Smooth muscle cell (in vitro differentiated cells): ENCODE data around the gene GPR42. TPM values are rescaled to one million over a fixed set of nuclear protein-coding genes. Genes with fewer than 3 reads are reported as not detected.

Experiments used
- DNase-seq: peaks from one replicate; lab custom pipeline; 2025; ENCODE audit not compliant: unreplicated experiment; lab: John Stamatoyannopoulos, UW
- H2AFZ ChIP-seq: fragments of 200-600 bp; sonication (generic); 2 replicates; pipeline ENCODE4 v1.6.0; 2016; ENCODE audit warnings: antibody characterized with exemption, low read depth, mild to moderate bottlenecking
- H3F3A ChIP-seq: fragments of 200-600 bp; sonication (generic); 2 replicates; pipeline ENCODE4 v1.6.0; 2017; ENCODE audit warnings: antibody characterized with exemption, low read depth
- H3K27ac ChIP-seq: fragments of 200-600 bp; sonication (generic); 2 replicates; pipeline ENCODE4 v1.5.1; 2016; ENCODE audit warnings: low read depth, mild to moderate bottlenecking
- H3K27me3 ChIP-seq: fragments of 200-600 bp; sonication (generic); 2 replicates; pipeline ENCODE4 v1.6.1; 2016; ENCODE audit warnings: low read depth, mild to moderate bottlenecking
- H3K36me3 ChIP-seq: fragments of 200-600 bp; sonication (generic); 2 replicates; pipeline ENCODE4 v1.5.1; 2016; ENCODE audit warnings: low read depth
- H3K4me1 ChIP-seq: fragments of 200-600 bp; sonication (generic); 2 replicates; pipeline ENCODE4 v1.5.1; 2016; ENCODE audit warnings: low read depth
- H3K4me2 ChIP-seq: fragments of 200-600 bp; sonication (generic); 2 replicates; pipeline ENCODE4 v1.6.0; 2016; ENCODE audit warnings: mild to moderate bottlenecking
- H3K4me3 ChIP-seq: fragments of 200-600 bp; sonication (generic); 2 replicates; pipeline ENCODE4 v1.5.1; 2016; ENCODE audit warnings: mild to moderate bottlenecking
- H3K79me2 ChIP-seq: fragments of 200-600 bp; sonication (generic); 2 replicates; pipeline ENCODE4 v1.6.0; 2016; ENCODE audit warnings: low read depth, mild to moderate bottlenecking
- H3K9ac ChIP-seq: fragments of 200-600 bp; sonication (generic); 2 replicates; pipeline ENCODE4 v1.6.0; 2016; ENCODE audit warnings: low read depth
- H3K9me3 ChIP-seq: fragments of 200-600 bp; sonication (generic); replicated peaks from 2 replicates; pipeline ENCODE4 v1.5.1; 2016; ENCODE audit warnings: low read depth
- H4K20me1 ChIP-seq: fragments of 200-600 bp; sonication (generic); 2 replicates; pipeline ENCODE4 v1.6.0; 2016; ENCODE audit warnings: low read depth
- WGBS: methylation state at CpG from one replicate; pipeline ENCODE4 v1.1.7; 2016; ENCODE audit warnings: low lambda C conversion rate; 5-methylcytosine and 5-hydroxymethylcytosine counted together
- polyA plus RNA-seq: library from polyadenylated mRNA; unstranded; fragments of >200 nt; fragmentation: Nextera tagmentation; extraction: Ambion mirVana; gene quantifications from 2 replicates; pipeline ENCODE4 v1.2.1, GENCODE V29; 2016
- total RNA-seq: library from RNA; depleted of rRNA; stranded (reverse); fragments of >200 nt; gene quantifications from 2 replicates; pipeline ENCODE4 v1.2.3, GENCODE V29; 2014
- TF ChIP-seq, protein P1 (sequence below): fragments of 200-600 bp; sonication (generic); IDR thresholded peaks from 2 replicates; pipeline ENCODE4 v1.5.1; 2017; ENCODE audit warnings: borderline replicate concordance, mild to moderate bottlenecking, antibody characterized with exemption; ENCODE audit not compliant: insufficient read depth, poor library complexity, severe bottlenecking

Gene GPR42
- total and polyA plus RNA-seq, 2 experiments from 2014 or later: not detected

DNA sequence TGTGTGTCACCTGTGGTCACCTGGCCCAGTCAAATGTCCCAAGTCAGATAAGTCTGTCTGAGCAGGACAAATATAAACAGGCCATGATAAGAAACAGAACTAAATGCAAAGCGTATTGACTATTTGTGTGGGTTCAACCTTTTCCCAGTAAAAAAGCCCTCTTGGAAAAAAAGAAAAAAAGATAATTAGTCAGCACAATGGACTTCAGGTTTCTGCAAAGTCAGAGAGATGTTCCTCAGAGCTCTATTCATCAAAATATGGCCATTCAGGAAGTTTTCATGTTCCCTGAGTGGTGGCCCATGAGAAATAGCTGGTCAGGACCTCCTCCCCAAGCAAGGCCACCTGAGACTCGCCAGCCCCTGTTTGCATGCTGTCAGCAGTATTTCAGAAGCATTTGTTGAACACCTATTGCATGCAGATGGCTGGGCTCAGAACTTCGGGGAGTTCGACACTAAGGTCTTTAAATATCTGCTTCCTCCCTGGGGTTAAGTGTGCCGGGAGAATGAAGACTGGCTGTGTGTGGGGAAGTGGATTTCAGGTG lies 9.9 kb upstream of the GPR42 start:
- TF ChIP-seq, protein P1, sequence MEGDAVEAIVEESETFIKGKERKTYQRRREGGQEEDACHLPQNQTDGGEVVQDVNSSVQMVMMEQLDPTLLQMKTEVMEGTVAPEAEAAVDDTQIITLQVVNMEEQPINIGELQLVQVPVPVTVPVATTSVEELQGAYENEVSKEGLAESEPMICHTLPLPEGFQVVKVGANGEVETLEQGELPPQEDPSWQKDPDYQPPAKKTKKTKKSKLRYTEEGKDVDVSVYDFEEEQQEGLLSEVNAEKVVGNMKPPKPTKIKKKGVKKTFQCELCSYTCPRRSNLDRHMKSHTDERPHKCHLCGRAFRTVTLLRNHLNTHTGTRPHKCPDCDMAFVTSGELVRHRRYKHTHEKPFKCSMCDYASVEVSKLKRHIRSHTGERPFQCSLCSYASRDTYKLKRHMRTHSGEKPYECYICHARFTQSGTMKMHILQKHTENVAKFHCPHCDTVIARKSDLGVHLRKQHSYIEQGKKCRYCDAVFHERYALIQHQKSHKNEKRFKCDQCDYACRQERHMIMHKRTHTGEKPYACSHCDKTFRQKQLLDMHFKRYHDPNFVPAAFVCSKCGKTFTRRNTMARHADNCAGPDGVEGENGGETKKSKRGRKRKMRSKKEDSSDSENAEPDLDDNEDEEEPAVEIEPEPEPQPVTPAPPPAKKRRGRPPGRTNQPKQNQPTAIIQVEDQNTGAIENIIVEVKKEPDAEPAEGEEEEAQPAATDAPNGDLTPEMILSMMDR: no peak
- Histone ChIP-seq H3K27me3 (no peaks in the 10 kb centered on the region), H3K79me2 (no peaks in the 10 kb centered on the region), H3K4me3 (no peak overlapping the region), H3K9ac (no peak overlapping the region), H4K20me1 (no peaks in the 10 kb centered on the region), H3K9me3 (no peaks in the 10 kb centered on the region), H3K36me3 (no peaks in the 10 kb centered on the region), H3F3A (no peaks in the 10 kb centered on the region), H3K4me2 (no peak overlapping the region), H2AFZ (no peak overlapping the region), H3K27ac (no peak overlapping the region), H3K4me1 (no peaks in the 10 kb centered on the region)
- WGBS: 63% methylated on average over 5 of the region's 5 CpGs
- no peak for DNase-seq

DNA sequence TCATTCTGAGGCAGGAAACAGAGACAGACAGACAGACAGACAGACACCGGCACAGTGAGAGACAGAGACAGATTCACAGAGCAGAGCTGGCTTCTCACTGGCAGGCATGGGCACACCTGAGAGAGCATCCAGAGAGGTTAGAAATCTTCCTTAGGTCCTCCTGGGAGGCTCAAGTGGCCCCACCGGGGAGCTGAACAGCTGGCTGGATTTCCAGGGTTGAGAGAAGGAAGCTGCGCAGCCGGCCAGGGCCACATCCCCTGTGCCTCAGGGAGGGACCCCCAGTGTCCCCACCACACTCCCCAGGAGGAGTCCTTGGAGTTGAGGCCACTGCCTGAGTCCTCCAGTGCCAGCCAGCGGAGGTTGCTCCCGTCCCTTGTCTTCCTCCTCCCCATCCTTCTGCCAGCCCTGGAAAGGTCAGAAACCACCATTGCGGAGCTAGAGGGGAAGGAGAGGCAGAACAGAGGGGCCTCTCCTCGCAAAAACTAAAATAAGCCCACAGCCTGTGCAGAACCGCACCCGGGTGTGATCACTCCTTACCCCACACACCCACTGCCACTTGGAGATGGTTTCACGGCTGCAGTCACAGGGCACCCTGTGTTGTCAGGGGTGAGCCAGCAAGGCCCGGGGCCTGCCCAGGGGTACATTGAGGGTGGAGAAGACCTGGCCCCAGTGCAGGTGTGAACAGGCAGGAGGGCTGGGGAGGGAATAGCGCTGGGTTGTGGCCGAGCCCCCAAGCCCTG lies 8.4 kb upstream of the GPR42 start:
- H3K36me3 ChIP-seq: no peaks in the 10 kb centered on the region
- no peaks in the 10 kb centered on the region for H3F3A ChIP-seq
- 87% methylated on average over 7 of the region's 14 CpGs for WGBS
- no peak for DNase-seq
- no peak overlapping the region for H3K27ac ChIP-seq
- no peak overlapping the region for H3K4me3 ChIP-seq
- no peak overlapping the region for H3K9ac ChIP-seq
- no peaks in the 10 kb centered on the region for H3K9me3 ChIP-seq
- H3K27me3 ChIP-seq: no peaks in the 10 kb centered on the region
- no peak overlapping the region for H3K4me2 ChIP-seq
- H3K79me2 ChIP-seq: no peaks in the 10 kb centered on the region
- H2AFZ ChIP-seq: no peak overlapping the region
- H3K4me1 ChIP-seq: no peaks in the 10 kb centered on the region
- H4K20me1 ChIP-seq: no peaks in the 10 kb centered on the region
- TF ChIP-seq, protein P1: no peak

DNA sequence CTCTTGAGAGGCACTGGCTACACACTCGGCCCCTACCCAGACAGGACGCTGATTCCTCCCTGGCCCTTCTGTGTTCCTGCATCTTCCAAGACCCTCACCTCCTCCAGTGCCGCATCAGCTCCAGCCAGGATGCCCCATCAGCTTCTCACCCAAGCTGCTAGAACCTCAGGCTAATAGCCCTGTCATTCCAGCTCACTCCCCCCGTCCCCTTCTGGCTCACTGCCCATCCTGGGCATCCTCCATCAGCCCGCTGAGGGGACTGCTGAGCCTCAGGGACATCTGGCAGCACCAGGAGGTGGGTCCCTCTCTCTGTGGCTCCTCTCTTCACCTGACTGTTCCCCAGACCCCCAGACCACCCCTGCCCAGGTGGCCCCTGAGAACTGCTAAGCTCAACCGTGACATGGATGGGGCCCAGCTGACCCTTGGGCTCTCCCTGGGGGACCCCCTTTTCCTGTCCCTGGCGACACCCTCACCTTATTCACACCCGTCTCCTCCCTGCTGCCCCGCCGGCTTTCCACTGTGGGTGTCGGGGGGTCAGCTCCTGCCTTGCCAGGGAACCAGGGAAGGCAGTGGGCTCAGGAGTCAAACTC lies 7.8 kb upstream of the GPR42 start:
- Histone ChIP-seq H3K4me3 (no peak overlapping the region), H2AFZ (no peak overlapping the region), H3K36me3 (no peaks in the 10 kb centered on the region), H3K9me3 (no peaks in the 10 kb centered on the region), H3F3A (no peaks in the 10 kb centered on the region), H3K27ac (no peak overlapping the region), H3K79me2 (no peaks in the 10 kb centered on the region), H4K20me1 (no peaks in the 10 kb centered on the region), H3K9ac (no peak overlapping the region), H3K4me2 (no peak overlapping the region), H3K4me1 (no peaks in the 10 kb centered on the region), H3K27me3 (no peaks in the 10 kb centered on the region)
- WGBS: 80% methylated on average over 8 of the region's 11 CpGs
- TF ChIP-seq, protein P1: no peak
- no peak for DNase-seq
